ENCODE data around the gene AEBP1.

- TF ChIP-seq CTCF (IDR thresholded peaks at IDR 0.05) (no peak), POLR2A (IDR thresholded peaks at IDR 0.05) (no peak)
These were observed 51.3 kb downstream of the AEBP1 start for GRCh38 chr7:44155191-44156185.

Measured in testis (tissue), 2 donors.